ENCODE results near the gene OXT. TPM values are rescaled to one million over a fixed set of nuclear protein-coding genes. Genes with fewer than 3 reads are reported as not detected.
A peak's percentile ranks its signal among the peaks of the same experiment; 100 is the strongest.

Gene OXT
- total and polyA plus RNA-seq, 11 donors = 0.67 TPM; not detected in 10

DNA sequence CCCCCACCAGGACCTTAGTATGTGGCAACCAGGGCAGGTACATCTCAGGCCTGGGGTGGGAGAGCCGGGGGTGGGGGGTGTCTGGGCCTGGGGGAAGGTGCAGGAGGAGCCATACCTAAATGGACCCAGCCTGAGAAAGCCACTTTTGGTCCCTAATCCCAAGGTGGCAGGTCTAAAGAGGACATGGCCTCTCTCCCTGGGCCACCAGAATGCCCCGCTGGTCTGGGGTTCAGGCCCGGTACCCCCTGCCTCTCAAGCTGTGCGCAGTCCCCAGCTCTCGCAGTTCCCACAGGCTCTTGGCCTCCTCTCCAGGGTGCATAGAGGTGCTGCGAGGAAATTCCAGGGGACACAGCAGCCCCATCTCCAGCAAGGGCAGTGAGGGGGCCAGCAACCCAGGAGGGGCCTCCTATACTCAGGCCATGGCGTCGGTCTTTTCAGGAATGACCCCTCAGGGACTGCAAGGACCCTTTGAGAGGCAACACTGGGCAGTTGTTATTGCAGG is 14.2 kb downstream of the OXT start:
- Histone ChIP-seq H3K4me1 (peaks cover 0 to 21% (median 10%) of the 10 kb centered on the region in 12 donors), H3K36me3 (no peaks in the 10 kb centered on the region), H3K27me3 (peaks cover 3 to 54% (median 14%) of the 10 kb centered on the region in 9 donors), H3K4me3 (no peak overlapping the region), H3K27ac (no peak overlapping the region), H3K9me3 (no peaks in the 10 kb centered on the region)
- ATAC-seq (no peak), DNase-seq (peak in 1 of 5 donors; percentile 26)
- intact Hi-C loops (cut with DNase I) = no loop called here
- TF ChIP-seq, protein P1, sequence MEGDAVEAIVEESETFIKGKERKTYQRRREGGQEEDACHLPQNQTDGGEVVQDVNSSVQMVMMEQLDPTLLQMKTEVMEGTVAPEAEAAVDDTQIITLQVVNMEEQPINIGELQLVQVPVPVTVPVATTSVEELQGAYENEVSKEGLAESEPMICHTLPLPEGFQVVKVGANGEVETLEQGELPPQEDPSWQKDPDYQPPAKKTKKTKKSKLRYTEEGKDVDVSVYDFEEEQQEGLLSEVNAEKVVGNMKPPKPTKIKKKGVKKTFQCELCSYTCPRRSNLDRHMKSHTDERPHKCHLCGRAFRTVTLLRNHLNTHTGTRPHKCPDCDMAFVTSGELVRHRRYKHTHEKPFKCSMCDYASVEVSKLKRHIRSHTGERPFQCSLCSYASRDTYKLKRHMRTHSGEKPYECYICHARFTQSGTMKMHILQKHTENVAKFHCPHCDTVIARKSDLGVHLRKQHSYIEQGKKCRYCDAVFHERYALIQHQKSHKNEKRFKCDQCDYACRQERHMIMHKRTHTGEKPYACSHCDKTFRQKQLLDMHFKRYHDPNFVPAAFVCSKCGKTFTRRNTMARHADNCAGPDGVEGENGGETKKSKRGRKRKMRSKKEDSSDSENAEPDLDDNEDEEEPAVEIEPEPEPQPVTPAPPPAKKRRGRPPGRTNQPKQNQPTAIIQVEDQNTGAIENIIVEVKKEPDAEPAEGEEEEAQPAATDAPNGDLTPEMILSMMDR (IDR thresholded peaks at IDR 0.05) = no peak
- TF ChIP-seq POLR2A (IDR thresholded peaks at IDR 0.05) = no peak
- WGBS, 4 donors = 90 to 96% (median 95%) methylated on average over 7 to 8 of the region's 8 CpGs

DNA sequence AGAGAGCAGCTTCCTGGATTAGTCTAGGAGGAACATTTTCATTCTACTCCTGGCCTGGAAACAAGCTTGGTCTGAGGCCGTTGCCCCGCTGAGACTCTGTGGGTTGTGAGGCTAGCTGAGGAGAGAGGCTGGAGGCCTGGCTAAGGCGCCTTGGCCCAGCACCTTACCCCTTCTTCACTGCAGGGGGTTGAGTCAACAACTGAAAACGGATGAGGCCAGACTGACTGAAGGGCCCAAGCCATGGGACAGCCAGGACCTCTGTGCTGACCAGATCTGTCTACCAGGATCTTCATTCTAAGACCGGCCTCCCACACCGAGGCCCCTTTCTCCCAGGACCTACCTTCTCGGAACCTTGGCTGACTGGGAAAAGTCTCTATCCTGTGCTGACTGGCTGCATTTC is 16.6 kb downstream of the OXT start:
- no peak overlapping the region for H3K4me3 ChIP-seq
- TF ChIP-seq, protein P1 (IDR thresholded peaks at IDR 0.05) = no peak
- no peak for TF ChIP-seq POLR2A (IDR thresholded peaks at IDR 0.05)
- peak in 1 of 5 donors; percentile 17 for DNase-seq
- whole genome bisulfite sequencing, 4 donors = 83 to 88% (median 85%) methylated on average over 6 to 7 of the region's 7 CpGs
- no peaks in the 10 kb centered on the region for H3K9me3 ChIP-seq
- intact Hi-C loops (cut with DNase I) = no loop called here
- peaks cover 0 to 14% (median 1%) of the 10 kb centered on the region in 12 donors for H3K4me1 ChIP-seq
- peaks cover 4 to 54% (median 17%) of the 10 kb centered on the region in 9 donors for H3K27me3 ChIP-seq
- H3K27ac ChIP-seq = no peak overlapping the region
- no peak for ATAC-seq
- H3K36me3 ChIP-seq = no peaks in the 10 kb centered on the region

DNA sequence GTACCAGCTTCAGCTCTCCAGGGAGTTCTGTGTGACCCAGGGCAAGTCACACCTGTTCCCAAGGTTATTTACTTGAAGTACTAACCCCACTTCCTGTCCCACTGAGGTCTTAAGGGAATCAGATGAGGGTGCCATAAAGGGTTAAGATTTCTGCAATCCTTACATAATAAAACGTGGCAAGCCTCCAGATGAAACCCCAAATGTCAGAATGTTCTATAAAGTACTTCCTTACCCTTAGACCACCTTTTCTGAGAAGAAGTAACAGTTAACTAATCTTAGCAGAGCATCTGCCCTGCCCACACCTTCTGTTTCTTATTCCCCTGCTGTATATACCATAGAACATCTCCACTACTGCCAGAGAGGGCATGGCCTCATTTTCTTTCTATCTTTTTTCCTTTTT is 19.1 kb downstream of the OXT start:
- TF ChIP-seq POLR2A (IDR thresholded peaks at IDR 0.05) = no peak
- TF ChIP-seq, protein P1 (IDR thresholded peaks at IDR 0.05) = no peak
- no peak for ATAC-seq
- H3K4me1 ChIP-seq = peaks cover 0 to 17% (median 0%) of the 10 kb centered on the region in 12 donors
- no peak for DNase-seq
- H3K27ac ChIP-seq = no peak overlapping the region
- H3K27me3 ChIP-seq = peaks cover 3 to 46% (median 14%) of the 10 kb centered on the region in 9 donors
- H3K36me3 ChIP-seq = no peaks in the 10 kb centered on the region
- H3K9me3 ChIP-seq = no peaks in the 10 kb centered on the region
- WGBS, 4 donors = 5 to 14% (median 12%) methylated on average over 1 of the region's 1 CpG
- H3K4me3 ChIP-seq = no peak overlapping the region
- intact Hi-C loops (cut with DNase I) = no loop called here

DNA sequence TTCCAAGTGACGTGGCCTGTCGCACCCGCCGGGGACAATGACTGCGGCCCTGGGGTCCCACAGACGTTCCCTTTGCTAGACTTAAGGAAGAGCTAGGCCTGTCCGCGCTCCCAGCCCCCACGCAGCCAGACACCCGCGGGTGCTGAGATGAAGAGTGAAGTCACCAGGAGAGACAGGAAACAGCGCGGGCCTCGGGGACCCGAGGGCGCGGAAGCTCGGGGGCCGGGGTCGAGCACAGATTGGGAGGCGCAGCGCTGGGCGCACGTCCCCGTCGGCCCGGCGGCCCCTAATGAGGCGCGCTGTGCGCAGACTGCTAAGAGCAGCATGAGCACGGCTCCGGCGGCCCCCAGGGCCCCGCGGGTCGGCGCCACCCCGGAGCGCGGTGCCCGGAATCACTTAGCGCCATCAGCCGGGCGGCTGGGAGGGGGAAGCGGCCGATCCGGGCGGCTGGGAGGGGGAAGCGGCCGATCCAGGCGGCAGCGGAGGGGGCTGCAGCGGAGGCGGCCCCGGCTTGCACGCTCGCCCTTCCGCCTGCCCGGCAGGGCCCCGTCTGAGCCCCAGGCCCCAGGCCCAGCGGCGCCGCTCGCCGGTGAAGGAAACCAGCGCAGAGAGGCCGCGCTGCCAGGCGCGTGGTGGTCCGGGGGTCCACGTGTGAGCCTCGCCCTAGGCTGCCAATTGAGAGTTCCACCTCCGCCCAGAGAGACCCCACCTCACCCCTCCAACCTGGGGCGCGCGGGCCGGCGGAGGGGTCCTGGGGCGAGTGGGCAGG is 21.4 kb downstream of the OXT start:
- Histone ChIP-seq H3K4me3 (peak overlapping the region; percentile 20 to 57 (median 48)), H3K27ac (no peak overlapping the region), H3K9me3 (no peaks in the 10 kb centered on the region), H3K27me3 (peaks cover 3 to 46% (median 14%) of the 10 kb centered on the region in 9 donors), H3K36me3 (no peaks in the 10 kb centered on the region), H3K4me1 (peaks cover 0 to 17% (median 0%) of the 10 kb centered on the region in 12 donors)
- WGBS, 4 donors = 7 to 22% (median 8%) methylated on average over 26 to 81 of the region's 81 CpGs
- DNase-seq = peak in 2 of 5 donors; percentile 36 to 45
- intact Hi-C loops (cut with DNase I) = no loop called here
- ATAC-seq = peak in 3 of 4 donors; percentile 39 to 78 (median 57)
- TF ChIP-seq, protein P1 (IDR thresholded peaks at IDR 0.05) = no peak
- TF ChIP-seq POLR2A (IDR thresholded peaks at IDR 0.05) = no peak
